ENCODE data around the gene RGS6.
"Not testable (repeated sequence)": the region's sequence is repeated elsewhere in the genome, so short reads cannot be mapped to it uniquely, and the experiment has no call there.

The RGS6 gene

DNA sequence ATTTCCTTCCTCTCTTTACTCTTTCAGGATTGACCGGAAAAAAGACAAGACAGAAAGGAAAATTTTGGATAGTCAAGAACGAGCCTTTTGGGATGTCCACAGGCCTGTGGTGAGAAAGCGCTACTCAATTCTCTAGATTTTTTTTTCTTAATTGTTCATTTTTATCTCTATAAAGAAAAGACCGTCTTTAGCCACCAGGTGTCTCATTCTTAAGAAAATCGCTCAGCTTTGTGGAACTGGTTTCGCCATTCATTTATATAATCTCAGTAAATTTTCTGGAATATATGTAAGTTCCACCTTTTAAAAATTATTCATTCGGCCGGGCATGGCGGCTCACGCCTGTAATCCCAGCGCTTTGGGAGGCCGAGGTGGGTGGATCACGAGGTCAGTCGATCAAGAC is 540.6 kb downstream of the RGS6 start:
- no peak for DNase-seq (ENCODE audit: low read depth)
- TF ChIP-seq CTCF (IDR thresholded peaks at IDR 0.05; ENCODE audit: low read depth, low read length, missing control alignments): peak; percentile 2
- no peak overlapping the region for H3K4me3 ChIP-seq (ENCODE audit: low read depth, low read length)

DNA sequence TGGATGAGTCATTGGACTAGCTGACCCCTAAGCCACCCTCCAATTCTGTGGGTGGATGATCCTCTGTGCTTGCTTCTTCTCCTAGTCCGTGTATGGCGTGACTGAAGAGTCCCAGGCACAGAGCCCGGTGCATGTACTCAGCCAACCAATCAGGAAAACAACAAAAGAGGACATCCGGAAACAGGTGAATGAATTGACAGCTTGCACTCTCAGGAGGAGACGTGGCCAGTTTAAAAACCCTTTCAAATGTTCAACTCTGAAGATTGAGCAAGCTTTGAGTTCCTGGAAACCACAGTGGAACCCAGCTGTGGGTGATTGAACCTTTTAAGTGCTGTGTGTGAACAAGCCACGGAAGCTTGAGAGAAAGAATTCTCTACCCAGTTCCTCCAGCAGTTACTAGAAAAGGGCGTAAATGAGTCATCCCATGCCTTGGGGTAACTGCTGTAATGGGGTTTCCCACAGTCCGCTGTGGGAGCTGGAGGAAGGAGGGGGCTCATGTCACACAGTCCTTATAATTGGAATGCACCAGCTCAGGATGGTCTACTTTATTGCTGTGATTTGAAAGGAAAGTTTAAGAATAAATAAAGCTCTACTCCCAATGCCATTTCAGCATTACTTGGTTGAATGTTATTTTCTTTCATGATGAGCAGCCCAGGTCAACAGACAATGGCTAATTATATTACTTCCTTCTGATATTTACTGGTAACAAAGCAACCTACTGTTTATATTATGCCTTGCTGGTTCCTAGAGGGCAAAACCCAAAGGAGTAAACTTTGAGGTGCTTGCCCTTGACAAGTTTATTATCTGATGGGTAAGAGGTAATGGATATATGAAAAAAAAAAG is 544.6 kb downstream of the RGS6 start:
- no peak overlapping the region; the same call in 1 of the 2 replicates for H3K4me3 ChIP-seq (ENCODE audit: low read depth, low read length)
- peak; percentile 98 for DNase-seq (ENCODE audit: low read depth)
- no peak for TF ChIP-seq CTCF (IDR thresholded peaks at IDR 0.05; ENCODE audit: low read depth, low read length, missing control alignments)

- not testable (repeated sequence) for DNase-seq (ENCODE audit: low read depth); H3K4me3 ChIP-seq (ENCODE audit: low read depth, low read length)
These were observed 545.3 kb downstream of the RGS6 start for GRCh38 chr14:72477578-72477977.

GRCh38 chr14:72478471-72478893 is 546.3 kb downstream of the RGS6 start:
- DNase-seq (ENCODE audit: low read depth): no peak
- no peak overlapping the region for H3K4me3 ChIP-seq (ENCODE audit: low read depth, low read length)
- no peak for TF ChIP-seq CTCF (IDR thresholded peaks at IDR 0.05; ENCODE audit: low read depth, low read length, missing control alignments)

DNA sequence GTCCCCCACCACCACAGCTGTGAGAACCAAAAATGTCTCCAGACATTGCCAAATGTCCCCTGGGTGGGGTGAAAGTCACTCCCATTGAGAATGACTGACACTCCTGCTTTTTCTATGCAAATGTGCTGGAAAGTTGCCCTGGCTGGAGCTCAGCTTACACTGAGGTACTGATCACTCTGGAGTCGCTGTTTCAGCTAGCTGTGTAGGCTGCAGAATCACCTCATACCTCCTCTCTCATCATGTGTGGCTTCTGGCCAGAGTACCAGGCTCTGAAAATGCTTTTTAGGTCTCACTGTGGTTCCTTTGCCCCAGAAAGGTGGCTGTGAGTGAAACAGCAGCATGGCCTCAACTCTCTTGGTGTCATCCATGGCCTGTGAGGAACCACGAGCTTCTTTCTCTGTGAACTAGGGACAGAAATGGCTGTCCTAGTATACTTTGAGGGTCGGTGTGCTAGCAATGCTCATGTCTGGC is 547.3 kb downstream of the RGS6 start:
- no peak for TF ChIP-seq CTCF (IDR thresholded peaks at IDR 0.05; ENCODE audit: low read depth, low read length, missing control alignments)
- DNase-seq (ENCODE audit: low read depth): peak; percentile 37
- H3K4me3 ChIP-seq (ENCODE audit: low read depth, low read length): no peak overlapping the region

DNA sequence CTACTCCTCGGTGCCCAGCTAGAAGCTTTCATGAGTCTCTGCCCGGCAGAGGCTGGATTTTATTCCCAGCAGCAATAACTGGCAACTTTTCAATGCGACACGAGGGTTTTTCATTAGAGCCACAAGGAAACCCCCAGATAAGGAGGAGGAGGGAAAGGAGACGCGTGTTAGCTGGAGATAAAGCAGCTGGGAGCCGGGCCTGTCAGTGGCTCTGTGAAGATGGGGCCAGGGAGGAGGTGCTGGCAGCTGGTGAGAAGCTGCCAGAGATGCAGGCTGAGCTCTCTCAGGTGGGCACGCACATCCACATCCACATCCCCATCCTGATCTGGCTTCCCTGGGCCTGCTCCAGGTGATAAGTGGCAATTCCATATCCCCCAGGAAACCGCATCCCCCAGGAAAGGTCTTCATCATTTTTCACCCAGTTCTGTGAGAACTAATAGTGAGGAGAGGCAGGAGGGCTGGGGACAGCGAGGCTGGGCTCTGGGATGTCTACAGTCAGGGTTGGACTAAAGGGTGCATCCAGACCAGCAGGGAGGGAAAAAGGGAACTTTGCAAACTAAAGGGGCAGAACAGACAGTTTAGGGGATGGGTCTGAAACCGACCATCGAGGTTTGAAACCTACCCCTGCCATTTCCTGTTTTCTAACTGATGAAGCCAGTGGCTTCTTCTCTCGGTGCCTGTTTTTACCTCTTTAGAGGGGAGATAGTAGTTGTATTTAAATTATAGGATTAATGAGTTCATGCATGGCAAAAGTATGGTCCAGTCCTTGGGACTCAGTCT is 548.4 kb downstream of the RGS6 start:
- H3K4me3 ChIP-seq (ENCODE audit: low read depth, low read length): no peak overlapping the region
- DNase-seq (ENCODE audit: low read depth): no peak
- no peak for TF ChIP-seq CTCF (IDR thresholded peaks at IDR 0.05; ENCODE audit: low read depth, low read length, missing control alignments)

GRCh38 chr14:72483311-72483710 is 551.1 kb downstream of the RGS6 start:
- no peak for DNase-seq (ENCODE audit: low read depth)
- no peak overlapping the region for H3K4me3 ChIP-seq (ENCODE audit: low read depth, low read length)
- TF ChIP-seq CTCF (IDR thresholded peaks at IDR 0.05; ENCODE audit: low read depth, low read length, missing control alignments): no peak

Data from GM12864 (cell line).